HG02840 (cell line): ENCODE data around the gene THAP9.
"Not testable (repeated sequence)": the region's sequence is repeated elsewhere in the genome, so short reads cannot be mapped to it uniquely, and the experiment has no call there.

ENCODE experiments used
- ATAC-seq: cut with Tn5 transposase; IDR thresholded peaks from one replicate; pipeline ENCODE4 v1.9.1; 2021; ENCODE audit warnings: mild to moderate bottlenecking, moderate library complexity, moderate number of reproducible peaks; ENCODE audit not compliant: unreplicated experiment, low FRiP score

THAP9 gene, protein sequence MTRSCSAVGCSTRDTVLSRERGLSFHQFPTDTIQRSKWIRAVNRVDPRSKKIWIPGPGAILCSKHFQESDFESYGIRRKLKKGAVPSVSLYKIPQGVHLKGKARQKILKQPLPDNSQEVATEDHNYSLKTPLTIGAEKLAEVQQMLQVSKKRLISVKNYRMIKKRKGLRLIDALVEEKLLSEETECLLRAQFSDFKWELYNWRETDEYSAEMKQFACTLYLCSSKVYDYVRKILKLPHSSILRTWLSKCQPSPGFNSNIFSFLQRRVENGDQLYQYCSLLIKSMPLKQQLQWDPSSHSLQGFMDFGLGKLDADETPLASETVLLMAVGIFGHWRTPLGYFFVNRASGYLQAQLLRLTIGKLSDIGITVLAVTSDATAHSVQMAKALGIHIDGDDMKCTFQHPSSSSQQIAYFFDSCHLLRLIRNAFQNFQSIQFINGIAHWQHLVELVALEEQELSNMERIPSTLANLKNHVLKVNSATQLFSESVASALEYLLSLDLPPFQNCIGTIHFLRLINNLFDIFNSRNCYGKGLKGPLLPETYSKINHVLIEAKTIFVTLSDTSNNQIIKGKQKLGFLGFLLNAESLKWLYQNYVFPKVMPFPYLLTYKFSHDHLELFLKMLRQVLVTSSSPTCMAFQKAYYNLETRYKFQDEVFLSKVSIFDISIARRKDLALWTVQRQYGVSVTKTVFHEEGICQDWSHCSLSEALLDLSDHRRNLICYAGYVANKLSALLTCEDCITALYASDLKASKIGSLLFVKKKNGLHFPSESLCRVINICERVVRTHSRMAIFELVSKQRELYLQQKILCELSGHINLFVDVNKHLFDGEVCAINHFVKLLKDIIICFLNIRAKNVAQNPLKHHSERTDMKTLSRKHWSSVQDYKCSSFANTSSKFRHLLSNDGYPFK

GRCh38 chr4:82900411-82901182 is at the start of gene THAP9:
Gene THAP9 (plus strand): TSS chr4:82900735. CDS start chr4:82900803, 68 bp downstream.
- peak; percentile 92 for ATAC-seq

DNA sequence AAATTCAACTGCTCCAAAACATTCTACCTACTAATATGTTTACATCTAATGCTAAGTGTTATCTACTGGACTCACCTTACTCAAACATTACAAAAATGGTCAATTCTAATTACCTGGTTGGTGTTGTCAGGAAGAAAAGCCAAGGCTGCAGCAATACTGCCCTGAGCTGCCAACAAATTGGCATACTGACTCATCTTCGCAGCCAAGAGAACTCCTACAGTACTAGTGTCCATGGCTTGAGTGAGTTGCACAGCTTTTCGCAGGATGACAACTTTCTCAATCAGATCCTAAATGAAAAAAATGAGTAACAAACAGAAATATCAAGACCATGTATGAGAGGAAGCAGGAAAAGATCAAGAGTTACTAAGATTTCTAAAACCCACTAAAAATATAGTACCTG is 49.2 kb upstream of the THAP9 start:
- ATAC-seq: no peak

GRCh38 chr4:82851885-82852750 is 48.4 kb upstream of the THAP9 start:
- no peak for ATAC-seq

- no peak for ATAC-seq
Measured at GRCh38 chr4:82852751-82853285, 47.7 kb upstream of the THAP9 start.

DNA sequence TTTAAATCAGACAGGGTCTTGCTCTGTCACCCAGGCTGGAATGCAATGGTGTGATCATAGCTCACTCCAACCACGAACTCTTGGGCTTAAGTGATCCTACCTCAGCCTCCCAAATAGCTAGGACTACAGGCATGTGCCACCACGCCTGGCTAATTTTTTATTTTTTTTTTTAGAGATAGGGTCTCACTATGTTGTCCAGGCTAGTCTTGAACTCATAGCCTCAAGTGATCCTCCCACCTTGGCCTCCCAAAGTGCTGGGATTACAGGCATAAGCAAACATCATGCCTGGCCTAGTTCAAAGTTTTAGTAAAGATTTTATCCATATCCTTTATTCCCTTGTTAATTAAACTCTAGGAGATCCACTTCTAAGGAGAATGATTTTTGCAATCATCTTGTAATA is 40.0 kb upstream of the THAP9 start:
- ATAC-seq: not testable (repeated sequence)

DNA sequence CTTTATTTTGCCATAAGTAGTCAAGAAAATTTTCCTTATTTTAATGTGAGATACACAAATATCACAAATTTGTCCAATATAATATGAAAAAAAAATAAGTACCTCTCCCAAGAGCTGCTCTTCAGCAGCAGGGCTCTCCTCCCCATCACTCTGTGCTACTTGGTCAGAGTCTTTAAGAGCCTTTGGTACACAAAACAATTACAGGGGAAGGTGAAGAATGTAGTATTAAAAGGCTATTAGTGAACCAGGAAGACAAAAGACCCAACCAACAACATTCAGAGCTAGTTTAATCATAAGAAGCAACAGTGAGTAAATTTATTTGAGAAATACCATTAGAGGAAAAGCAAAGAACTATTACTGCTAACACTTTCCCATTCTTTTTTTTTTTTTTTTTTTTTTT is 39.0 kb upstream of the THAP9 start:
- ATAC-seq: no peak

- ATAC-seq: no peak
Measured at GRCh38 chr4:82864336-82864979, 36.1 kb upstream of the THAP9 start.

DNA sequence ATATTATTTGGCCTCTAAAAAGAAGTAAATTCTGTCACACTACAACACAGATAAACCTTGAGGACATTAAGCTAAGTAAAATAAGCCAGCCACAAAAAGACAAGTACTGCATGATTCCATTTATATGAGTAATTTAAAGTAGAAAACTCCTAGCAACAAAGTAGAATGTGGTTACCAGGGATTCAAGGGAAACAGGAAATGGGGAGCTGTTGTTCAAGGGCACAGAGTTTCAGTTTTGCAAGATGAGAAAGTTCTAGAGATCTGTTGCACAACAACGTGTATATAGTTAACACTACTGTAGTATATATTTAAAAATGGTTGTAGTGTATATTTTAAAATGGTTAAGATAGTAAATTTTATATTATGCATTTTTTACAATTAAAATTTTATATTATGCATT is 34.9 kb upstream of the THAP9 start:
- no peak for ATAC-seq

- ATAC-seq: not testable (repeated sequence)
Measured at GRCh38 chr4:82866033-82866432, 34.5 kb upstream of the THAP9 start.

DNA sequence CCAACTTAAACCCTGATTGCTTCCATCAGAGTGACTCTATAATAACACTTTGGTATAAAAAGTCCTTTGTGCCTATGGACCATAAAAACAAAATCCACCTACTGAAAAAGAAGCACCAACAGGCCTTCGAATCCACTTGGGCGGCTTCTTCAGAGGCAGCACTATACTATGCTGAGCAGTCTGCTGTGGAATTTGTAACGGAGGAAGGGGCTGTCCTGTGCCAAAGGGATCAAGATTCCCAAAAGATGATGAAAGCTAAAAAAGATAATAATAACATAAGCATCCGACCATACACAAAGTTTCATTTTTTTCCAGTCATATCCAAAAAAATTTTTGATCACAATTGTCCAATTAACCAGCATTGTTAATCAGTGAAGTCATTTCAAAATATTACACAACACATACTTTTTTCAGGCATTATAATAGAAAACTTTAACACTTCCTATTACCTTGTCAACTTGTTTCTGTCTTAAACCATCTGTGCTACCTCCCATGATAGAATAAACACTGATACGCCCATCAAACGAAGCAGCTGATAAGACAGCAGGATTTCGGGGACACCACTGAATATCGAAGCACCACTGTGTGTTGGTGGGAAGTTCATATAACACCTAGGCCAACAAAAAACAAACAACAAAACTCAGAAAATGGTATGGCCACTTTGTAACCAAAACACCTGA is 33.7 kb upstream of the THAP9 start:
- no peak for ATAC-seq

GRCh38 chr4:82868572-82868971 is 32.0 kb upstream of the THAP9 start:
- no peak for ATAC-seq

DNA sequence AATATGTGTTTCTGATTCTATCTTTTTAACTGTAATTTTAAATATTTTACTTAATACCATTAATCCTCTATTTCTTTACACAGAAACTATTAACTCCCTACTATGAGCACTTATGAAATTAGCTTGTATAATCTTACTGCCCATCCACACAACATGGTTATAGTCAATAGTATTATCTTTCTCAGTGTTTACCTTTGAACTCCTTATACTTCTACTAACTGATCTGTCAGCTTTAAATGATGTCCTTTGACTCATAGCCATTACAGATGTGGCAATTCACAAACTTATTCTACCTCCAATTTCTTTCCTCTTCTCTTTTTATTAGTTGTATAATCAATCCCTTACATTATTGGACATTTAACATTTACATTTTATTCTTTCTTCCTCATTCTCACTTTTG is 15.1 kb upstream of the THAP9 start:
- ATAC-seq: no peak

DNA sequence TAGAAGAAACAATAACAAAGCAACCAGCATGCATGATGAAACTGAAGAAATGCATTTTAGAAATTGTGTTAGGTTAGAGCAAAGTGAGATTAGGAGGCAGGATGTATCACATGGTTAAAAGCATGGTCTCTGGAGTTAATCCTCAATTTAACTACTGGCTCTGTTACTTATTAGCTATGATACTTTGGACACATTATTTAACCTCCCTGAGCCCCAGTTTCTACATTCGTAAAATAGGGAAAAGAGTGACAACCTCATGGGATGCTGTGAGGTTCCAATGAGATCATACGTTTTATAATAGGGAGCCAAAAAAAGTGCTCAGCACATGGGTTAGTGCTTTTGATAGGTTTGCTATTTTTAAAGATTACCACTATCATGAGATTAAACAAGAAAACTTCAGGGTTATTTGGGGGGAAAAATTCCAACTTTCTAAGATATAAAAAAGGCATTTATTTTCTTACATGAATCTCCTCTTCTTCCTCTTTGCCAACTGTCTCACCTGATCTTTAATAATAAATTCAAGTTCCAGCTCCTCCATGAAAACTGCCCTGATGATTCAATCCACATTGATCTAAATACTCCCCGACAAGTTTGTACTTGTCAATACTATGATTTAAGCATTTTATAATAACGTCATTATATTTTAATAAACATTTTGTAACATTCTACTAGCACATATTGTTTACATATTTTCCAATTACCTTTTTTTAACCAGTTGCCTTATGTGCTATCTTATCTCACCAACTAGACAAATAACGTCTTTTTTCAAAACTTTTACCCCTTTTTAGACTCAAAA is 14.2 kb upstream of the THAP9 start:
- ATAC-seq: no peak

DNA sequence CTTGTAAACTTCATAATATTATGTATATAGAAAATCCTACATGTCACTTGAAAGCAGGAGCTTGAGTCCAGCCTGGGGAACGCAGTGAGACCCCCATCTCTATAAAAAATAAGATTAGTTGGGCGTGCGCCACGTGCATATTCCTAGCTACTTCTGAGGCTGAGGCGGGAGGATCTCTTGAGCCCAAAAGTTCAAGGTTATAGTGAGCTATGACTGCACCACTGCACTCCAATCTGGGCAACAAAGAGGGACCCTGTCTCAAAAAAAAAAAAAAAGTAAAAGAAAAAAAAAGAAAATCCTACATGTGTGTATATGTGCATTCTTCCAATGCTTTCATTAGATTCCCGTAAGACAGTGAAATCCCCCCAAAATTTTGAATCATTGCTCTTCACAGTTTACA is 11.2 kb upstream of the THAP9 start:
- ATAC-seq: no peak

GRCh38 chr4:82890528-82890900 is 10.0 kb upstream of the THAP9 start:
- no peak for ATAC-seq

GRCh38 chr4:82890901-82891706 is 9.4 kb upstream of the THAP9 start, which contains the start of gene SEC31A:
Gene SEC31A (minus strand): TSS chr4:82891153. CDS start chr4:82881936, 9,217 bp downstream.
- ATAC-seq: peak; percentile 93
